OCI-LY7 (cell line): Measurements from ENCODE around the gene SLIT3.

ENCODE experiments used
- EZH2phosphoT487 ChIP-seq: fragments of 200-600 bp; sonication (generic); IDR thresholded peaks from 2 replicates; pipeline ENCODE4 v1.6.1; 2018; ENCODE audit warnings: low read depth, borderline replicate concordance, mild to moderate bottlenecking, mixed run types, antibody characterized with exemption, low read length, moderate library complexity, mixed read lengths
- TF ChIP-seq, protein P1 (sequence below): fragments of 200-600 bp; sonication (generic); conservative IDR thresholded peaks from 2 replicates; pipeline ENCODE4 v1.5.1; 2014; ENCODE audit warnings: mild to moderate bottlenecking, antibody characterized with exemption, low read length, moderate library complexity, mixed read lengths

DNA sequence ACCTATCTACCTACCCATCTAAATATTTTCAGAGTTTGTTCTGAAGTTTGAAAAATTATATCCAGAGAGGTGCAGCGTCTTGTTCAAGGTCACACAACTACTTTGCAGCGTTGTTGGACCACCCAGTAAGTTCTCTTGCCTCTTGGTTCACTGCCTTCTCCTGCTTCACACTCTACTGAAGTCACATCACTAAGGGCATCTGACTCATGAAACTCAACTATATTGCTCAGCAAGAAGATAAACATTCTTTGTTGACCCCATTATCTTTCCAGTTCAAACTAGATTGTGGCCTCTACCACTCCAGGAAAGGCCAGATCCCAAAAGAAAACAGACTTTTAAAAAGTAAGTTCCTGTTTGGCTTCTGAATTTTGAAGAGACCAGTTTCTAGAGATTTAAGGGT is 326.9 kb downstream of the SLIT3 start:
- TF ChIP-seq EZH2phosphoT487, result no peak
- TF ChIP-seq, protein P1, sequence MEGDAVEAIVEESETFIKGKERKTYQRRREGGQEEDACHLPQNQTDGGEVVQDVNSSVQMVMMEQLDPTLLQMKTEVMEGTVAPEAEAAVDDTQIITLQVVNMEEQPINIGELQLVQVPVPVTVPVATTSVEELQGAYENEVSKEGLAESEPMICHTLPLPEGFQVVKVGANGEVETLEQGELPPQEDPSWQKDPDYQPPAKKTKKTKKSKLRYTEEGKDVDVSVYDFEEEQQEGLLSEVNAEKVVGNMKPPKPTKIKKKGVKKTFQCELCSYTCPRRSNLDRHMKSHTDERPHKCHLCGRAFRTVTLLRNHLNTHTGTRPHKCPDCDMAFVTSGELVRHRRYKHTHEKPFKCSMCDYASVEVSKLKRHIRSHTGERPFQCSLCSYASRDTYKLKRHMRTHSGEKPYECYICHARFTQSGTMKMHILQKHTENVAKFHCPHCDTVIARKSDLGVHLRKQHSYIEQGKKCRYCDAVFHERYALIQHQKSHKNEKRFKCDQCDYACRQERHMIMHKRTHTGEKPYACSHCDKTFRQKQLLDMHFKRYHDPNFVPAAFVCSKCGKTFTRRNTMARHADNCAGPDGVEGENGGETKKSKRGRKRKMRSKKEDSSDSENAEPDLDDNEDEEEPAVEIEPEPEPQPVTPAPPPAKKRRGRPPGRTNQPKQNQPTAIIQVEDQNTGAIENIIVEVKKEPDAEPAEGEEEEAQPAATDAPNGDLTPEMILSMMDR, result no peak
